Pulmonary artery endothelial cell (primary cell): ENCODE results near the gene PIEZO2. TPM values are rescaled to one million over a fixed set of nuclear protein-coding genes. Genes with fewer than 3 reads are reported as not detected.

Experiments
- DNase-seq: peaks from one replicate; pipeline ENCODE4 v3.0.0-alpha.2; 2011; ENCODE audit warnings: low read depth, low spot score
- total RNA-seq: library from RNA; depleted of rRNA; stranded (reverse); fragments of >200 nt; gene quantifications from 2 replicates; pipeline ENCODE4 v1.2.3, GENCODE V29; 2014

The PIEZO2 gene
- total RNA-seq, 1 donor from 2014 or later, result 15.2 TPM

DNA sequence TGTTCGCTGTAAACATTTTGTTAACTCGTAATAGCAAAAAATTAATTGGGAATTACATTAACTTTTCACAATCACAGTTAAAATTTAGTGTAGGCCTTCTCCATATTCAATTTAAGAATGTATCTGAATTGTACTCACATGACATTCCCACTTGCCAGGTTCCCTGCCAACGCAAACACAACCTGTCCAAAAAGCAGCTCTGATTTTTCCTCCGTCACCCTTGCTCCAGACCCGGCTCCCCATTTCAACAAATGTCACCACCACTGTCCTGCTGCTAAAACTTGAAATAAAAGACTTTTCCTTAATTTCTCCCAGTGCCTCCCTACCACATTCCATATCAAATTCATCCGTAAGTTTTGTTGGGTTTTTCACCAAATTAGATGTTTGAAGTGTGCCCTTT, 120.3 kb downstream of the PIEZO2 start:
- DNase-seq, result no peak

DNA sequence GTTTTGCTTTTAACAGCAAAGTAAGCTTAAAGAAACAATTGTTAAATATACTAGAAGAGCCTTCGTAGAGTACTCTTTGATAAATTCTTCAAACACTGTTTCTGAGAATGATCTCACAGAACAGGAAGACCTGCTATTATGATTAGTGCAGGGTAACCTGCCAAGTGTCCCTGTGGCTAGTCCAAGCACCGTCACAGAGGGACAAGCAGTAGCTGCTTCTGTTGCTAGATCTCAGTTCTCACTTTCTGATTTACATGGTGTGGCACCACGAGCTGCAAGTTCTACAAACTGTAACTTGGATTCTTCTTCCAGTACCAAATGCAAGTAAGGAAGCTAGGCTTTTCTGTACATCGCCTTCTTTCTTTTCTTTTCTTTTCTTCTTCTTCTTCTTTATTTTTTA, 121.5 kb downstream of the PIEZO2 start:
- DNase-seq, result no peak

DNA sequence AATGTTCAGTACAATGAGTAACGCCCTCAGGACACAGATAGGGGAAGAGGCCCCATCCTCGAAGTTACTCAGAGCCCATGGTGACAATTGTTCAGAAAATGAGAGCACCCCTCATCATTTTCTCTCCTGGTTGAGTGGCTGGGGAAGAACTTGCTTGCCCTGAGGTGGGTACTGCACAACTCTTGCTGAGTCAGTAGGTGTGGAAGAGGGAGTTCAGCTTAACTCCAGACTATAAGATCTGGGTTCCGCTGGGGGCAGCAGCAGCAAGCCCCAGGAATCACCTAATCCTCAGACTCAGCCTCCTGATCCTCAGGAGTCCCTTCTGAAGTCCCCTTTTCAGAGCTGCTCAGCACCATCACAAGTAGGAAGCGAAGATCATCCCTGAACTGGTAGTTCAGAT, 123.7 kb downstream of the PIEZO2 start:
- DNase-seq, result no peak

DNA sequence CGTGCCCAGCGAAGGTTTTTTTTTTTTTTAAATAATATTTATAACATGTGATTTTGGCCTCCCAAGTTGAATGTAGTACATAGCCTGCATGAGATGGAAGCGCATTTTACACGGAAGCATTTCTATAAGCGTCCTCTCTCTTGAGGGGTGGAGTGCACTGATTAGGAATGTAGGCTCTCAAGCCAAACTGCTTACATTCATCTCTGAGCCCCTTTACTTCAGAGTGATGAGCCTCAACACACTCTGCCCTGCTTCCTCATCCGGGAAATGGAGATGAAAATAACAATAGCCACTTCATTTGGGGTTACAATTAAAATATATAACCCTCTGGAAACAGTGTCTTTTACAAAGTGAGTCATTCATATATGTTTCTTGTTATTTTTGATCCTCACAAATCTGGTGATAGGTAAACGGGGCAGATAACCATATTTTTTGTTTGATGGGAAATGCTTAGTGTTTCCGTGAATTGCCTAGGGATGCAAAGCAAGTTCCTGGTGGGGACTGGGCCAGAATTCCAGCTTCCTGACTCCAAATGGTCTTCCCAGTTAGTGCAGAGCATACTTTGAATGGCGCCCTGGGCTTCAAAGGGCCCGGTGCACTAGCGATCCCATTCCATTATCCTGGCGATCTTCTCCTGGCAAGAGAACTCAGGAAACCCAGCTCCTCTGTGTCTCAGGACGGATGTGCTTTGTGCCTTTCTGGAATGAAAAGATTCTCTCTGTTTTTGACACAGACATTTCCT, 124.3 kb downstream of the PIEZO2 start:
- no peak for DNase-seq

DNA sequence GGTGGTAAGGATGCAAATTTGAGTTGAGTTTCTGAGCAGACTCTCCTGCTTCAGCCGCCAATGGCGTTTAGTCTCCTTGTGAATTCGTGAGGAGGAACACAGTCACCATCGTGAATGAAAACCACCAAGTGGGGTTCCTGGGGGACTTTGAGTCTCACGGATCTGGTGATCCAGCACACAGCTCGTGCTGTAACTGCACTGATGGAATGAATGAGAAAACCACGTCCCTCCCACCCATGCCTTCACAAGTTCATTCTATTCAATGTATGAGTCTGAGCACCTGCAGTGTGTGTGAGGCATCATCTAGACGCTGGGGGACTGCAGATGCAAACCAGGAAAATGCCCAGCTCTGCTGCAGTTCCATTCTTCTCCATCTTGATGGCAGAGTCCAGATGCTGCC, 127.9 kb downstream of the PIEZO2 start:
- DNase-seq, result no peak

DNA sequence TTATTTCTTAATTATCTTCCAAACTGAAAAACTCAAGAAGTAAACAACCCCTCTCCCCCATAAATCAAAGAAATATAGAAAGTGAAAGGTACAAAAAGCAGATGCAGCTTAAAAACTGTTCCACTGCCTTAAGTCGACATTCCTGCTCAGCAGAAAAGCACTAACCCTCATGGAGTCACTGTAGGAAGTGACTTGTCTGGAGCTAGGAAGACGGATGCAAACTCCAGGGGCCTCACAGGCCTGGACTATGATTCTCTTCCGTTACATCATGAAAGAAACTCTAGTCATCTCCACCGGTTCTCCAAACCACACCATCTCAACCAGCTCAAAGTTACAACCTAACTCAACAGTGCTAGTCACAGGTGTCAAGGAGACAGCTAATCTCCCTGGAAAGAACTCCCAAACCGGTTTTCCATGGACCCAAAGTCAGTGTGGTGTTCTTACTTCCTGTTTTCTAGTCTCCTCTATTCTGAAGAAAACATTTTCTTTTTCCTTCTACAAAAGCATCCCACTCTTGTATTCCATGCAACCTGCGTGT, 128.4 kb downstream of the PIEZO2 start:
- DNase-seq, result no peak

DNA sequence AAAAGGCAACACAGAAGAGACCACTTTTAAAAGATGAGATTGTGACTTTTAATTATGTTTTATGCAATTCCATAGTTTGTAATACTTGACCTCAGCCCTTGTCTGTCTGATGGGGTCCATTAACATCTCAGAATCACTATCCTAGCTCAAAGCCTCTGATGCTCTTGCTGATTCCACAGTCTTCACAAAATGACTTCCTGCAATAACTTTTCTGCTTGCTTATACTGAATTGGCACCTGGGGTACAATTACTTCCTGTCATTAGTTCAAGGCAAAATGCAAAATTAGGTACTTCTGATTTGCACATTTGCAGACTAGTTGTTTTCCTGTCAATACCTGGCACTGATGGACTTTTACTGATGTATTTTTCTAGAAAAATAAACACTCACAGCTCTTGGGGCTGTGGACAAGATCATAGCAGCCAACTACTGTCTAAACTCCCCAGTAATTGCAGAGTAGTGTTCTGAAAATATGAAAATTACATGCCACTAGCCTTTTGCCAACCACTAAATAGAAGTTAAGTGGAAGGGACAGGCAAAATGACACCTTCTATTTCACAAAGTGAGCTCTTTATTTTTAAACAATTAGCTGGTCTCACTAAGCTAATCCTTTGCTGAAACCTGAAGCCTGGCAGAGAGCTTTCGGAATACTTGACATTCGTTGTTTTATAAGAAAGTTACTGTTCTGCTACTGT, 129.1 kb downstream of the PIEZO2 start:
- no peak for DNase-seq

DNA sequence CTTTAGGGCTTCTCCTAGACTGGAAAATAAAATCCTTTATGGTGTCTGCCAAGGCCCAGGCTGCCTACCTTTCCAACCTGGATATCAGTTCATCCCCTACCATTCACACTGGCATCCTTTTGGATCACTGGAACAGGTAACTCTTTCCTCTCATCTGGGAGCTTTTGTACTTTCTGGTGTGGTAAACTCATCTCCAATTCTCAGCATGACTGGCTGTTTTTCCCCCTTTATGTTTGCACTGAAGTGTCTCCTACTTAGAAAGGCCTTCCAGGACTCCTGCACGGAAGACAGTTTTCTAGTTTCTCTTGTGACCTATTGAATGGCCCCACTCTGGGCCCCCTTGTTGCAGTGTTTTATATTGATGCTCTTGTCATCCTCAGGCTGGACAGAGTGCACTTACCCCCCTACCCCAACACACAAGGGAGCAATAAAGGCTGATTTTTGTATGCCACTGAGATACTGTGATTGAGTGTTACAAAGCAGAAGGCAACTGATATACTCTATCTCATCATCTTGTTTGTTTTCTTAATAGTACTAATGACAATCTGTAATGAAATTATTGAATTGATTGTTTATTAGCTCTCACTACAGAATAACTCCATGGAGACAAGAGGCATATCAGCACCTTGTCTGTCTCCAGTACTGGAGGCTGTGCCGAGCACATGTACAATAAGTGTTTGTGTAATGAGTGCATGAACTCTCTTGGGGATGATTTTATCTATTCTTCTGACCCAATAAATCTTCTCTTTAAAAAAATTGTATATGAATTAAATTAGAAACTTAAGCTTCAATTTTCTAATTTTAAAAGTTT, 129.9 kb downstream of the PIEZO2 start:
- no peak for DNase-seq

DNA sequence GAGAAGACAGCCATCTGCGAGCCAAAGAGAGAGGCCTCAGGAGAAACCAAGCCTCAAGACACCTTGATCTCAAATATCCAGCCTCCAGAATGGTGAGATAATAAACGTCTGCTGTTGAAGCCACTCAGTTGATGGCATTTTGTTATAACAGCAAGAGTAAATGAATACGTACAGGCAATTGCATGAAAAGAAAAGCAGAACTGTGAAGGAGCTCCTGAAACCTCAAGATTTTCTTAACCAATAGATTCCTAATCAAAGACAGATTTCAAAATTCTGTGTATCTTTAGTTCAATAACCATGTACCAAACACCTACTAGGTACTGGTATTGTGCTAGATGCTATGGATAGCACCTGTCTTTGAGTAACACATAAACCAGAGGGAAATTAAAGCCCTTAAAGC, 139.5 kb downstream of the PIEZO2 start:
- DNase-seq, result no peak

DNA sequence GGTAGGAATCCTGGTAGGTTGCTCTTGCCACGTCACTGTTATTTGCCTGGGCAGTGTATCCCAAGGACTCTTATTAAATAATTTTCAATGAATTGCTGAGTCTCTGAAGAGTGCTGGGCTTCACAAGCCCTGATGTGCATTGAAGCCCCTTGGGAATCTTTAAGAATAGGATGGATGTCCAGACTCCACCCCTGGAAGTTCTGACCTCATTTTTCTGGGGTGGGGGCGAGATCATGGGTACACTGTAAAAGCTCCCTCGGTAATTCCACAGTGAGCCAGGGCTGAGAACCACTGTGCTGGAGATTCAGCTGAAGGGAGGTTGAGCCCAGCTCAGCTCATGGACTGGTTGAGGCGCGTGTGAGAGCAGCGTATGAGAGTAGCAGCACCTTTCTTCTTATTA, 140.2 kb downstream of the PIEZO2 start:
- DNase-seq, result no peak

DNA sequence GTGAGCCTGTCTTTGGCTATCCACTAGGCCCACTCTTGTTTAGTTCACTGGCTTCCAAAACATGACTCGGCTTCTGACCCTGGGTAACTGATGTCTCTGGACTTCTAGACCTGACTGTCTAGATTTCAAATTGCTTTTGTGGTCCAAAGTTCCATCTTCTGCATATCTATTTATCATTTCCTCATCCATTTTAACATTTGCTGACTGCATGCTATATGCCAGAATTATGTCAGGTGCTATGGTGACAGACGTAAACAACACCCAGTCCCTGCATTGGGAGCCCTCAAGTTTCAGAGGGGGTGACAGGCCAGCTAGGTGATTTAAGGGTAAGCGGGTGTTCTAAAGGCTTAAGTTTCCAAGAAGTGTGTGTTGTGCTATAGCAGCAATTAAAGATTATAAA, 140.9 kb downstream of the PIEZO2 start:
- no peak for DNase-seq

DNA sequence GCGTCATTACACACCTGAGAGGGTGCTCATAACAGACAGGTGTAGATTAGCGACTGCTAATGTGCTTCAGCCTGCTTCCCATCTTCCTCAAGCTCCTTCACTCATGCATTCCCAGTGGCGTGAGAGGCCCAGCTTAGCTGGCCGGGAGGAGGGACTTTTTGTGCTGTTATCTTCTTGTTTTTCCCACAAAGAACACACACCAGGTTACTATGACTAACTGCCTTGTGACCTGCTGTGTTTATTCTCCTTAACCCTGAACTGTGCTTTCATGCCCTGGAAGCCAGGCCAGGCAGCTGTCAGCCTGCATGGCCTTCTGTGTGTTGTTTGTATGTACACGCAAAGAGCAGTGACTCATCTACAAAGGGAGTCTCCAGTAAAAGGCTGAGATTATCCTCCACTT, 143.8 kb downstream of the PIEZO2 start:
- DNase-seq, result peak; percentile 98

DNA sequence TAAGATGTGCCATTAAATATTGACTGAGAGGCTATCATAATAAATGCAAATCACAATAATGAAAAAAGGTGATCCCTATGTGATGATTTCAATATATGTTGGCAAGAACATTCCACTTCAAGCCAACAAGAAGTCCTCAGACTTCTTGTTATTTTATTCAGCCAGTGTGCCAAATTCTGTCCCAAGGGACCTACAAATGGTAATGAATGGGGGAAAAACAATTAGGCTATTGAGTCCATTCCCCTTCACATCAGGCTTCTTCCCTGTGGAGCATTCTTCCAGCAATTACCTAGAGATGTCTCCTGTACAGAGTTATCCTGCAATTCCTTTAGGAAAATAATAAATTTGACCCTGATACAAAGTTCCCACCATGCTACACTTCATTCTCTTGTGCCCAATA, 144.4 kb downstream of the PIEZO2 start:
- no peak for DNase-seq

DNA sequence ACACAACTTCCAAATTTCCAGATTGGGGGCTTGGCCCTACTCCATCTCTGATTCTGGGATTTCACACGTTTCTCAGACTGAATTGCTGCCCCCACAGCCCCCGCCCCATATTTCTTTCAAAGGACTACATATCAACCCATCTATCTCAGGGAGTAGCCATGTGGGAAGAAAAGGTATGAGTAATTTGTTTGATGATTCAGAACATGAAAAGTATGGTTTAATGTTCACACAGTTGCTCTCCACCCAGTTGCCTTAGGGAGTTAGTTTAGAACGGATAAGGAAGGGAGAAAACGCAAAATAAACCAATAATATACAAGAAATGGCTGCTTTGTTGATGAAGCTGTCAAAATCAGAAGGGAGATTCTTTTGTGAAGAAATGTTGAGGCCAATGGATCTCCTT, 145.1 kb downstream of the PIEZO2 start:
- DNase-seq, result no peak

DNA sequence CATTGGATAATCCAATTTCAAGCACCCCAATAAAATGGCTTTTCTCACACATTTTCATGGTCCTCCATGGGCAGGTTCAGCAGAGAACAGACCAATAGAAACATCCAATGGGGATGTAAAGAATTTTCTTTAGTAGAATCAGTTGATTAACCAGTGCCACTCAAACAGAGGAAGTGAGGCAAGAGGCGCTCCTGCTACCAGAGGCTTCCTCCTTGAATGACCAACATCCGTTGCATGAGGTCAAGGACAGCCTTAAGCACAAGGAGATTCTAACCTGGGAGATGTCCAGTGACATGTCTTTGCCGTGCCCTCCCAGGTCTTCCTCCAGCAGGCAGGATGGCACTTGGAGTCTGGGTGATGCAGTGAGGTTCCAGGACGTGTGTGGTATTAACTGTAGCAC, 146.6 kb downstream of the PIEZO2 start:
- no peak for DNase-seq

DNA sequence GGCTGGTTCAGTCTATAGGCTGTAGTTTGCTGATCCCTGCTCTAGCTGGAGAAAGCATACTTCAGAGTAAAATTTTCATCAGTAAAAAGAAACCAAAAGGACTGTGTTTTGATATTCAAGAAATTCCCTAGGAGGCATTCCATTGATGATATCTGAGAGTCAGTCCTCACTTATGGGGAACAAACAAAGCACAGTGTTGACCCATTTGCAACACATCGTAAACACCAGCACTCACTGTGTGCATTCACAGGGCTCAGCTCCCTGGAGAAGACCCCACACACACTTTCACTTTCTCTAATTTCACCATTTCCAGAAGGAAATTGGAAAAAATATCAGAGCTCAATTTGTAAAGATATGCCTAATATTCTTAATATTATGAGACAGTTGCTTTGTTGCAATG, 147.1 kb downstream of the PIEZO2 start:
- DNase-seq, result no peak

DNA sequence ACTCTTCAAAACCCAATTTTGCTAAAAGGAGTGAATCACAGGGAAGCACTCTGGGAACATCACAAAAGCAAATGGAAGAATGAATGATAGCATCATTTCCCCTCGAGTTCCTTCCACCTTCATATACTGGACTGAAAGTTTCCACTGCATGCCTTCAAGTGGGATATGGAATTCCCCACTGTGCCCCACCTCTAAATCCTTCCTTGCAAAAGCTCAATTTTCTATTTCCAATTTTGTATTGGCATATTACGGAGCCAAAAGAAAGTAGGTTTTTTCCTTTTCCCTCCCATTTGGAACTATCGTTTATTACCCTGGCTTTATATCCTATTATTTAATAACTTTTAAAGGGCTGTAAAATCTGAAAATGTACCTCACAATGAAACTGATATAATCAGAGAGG, 149.3 kb downstream of the PIEZO2 start:
- no peak for DNase-seq

DNA sequence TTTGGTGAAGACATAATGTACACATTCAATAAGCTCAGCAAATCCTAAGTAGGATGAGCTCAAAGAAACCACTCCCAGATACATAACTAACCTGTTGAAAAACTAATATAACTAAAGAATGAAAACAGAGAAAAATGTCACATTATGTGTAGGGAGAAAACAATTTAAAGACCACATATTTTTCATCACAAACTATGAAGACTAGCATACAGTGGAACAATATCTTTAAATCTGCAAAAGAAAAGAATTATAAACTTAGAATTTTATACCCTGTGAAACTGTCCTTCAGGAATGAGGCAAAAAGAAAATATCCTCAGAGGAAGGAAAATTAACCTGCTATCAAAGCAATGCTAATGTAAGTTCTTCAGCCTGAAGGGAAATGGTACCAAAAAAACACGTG, 151.5 kb downstream of the PIEZO2 start:
- DNase-seq, result no peak

DNA sequence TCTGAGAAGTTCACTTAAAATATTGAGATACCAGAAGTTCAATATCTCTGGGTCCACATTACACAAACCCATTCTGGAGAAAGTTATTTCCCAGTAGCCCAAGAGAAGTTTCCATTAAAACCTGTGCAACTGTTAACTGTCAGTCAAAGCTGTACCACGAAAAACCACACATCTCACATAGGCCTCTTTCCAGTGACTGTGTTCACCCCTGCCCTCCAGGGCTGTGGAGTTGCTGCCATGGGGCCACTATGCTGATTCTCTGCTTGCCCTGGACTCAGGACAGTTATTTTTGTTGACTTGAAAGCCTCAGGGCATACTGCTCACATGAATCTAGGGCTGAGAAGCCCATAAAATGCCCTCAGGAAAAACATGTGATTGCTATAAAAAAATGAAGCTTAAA, 153.8 kb downstream of the PIEZO2 start:
- DNase-seq, result no peak

DNA sequence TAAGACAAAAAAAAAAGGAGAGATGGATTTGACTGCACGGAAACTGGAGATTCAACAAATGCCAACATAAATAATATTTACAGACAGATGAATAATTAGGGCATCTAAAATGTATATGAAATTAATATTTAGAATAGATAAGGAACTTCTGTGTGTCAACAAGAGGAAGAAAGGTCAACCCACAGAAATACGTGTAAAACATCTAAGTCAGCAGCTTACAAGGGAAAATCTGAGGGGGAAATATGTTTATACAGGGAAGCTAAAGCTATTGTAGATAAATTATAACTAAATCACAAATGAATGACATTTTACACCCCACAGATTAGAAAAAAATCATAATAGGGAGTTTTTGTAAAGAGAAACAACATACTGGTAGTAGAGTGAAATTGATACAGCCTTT, 159.9 kb downstream of the PIEZO2 start:
- no peak for DNase-seq

DNA sequence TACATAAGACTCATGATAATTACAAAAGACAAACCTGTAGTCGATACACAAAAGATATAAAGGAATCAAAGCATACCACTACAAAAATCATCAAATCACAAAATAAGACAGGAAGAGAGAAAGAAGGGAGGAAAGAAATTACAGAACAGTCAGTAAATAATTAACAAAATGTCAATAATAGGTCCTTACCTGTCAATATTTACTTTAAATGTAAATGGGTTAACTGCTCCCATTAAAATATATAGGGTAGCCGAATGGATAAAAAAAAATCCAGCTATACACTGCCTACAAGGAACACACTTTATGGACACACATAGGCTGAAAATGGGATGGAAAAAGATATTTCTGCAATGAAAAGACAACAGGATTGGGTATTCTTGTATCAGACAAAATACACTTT, 163.7 kb downstream of the PIEZO2 start:
- no peak for DNase-seq

DNA sequence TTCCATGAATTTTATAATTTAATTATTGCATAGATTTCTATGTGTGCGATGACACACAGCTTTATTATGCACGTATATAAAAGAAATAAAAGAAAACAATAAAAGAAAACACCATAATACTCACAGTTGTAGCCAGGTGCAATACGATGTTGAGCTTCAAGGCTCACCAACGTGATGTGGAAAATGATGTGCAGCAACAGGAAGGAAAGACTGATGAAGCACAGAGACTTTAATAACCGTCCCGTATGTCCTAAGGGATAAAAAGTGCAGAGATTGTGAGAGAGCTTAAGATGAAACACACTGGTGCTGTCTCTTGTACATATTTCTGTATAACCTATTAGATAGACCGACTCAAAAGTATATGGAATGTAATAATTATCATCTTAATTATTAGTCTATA, 170.0 kb downstream of the PIEZO2 start:
- DNase-seq, result no peak
